HCT116 (cell line): ENCODE measurements around the gene PAH. TPM values are rescaled to one million over a fixed set of nuclear protein-coding genes. Genes with fewer than 3 reads are reported as not detected.

ENCODE experiments used
- ATAC-seq: fragments of 200-7000 bp; cut with Tn5 transposase; 2 replicates; pipeline ENCODE4 v1.9.1; 2020; ENCODE audit warnings: mild to moderate bottlenecking, moderate library complexity
- BruUV-seq: library from RNA; stranded (reverse); fragments of 400-500 nt; replicated peaks from 2 replicates; lab custom pipeline; 2021; lab: Mats Ljungman, UMichigan
- CTCF ChIA-PET: fragments of 300-600 bp; sonication (Branson Sonifier 250); formaldehyde crosslinking; loops from one replicate; lab custom pipeline; 2021; ENCODE audit warnings: antibody characterized with exemption; lab: Charles Lee
- POLR2A ChIA-PET: fragments of 300-600, 350-600 bp; sonication (Branson Sonifier 250); formaldehyde crosslinking; loops from one replicate; lab custom pipeline; 2021; ENCODE audit warnings: antibody characterized with exemption; lab: Charles Lee
- RAD21 ChIA-PET, 2 experiments: fragments of 300-600 bp; sonication (Branson Sonifier 250); formaldehyde crosslinking; loops; one replicate each; lab custom pipeline; 2023; ENCODE audit warnings: low total read pairs in 2 of 2; ENCODE audit not compliant: uncharacterized antibody in 2 of 2, unreplicated experiment in 2 of 2, low non-redundant PET in 1 of 2; lab: Charles Lee
- DNase-seq: peaks from one replicate; pipeline ENCODE4 v3.0.0-alpha.2; 2010; ENCODE audit warnings: low read depth, low spot score
- H2AFZ ChIP-seq: fragments of 200-600 bp; shearing (Covaris generic), sonication (generic); 2 replicates; pipeline ENCODE4 v1.6.1; 2017; ENCODE audit warnings: low read depth, mixed run types, mixed read lengths, antibody characterized with exemption, low read length; ENCODE audit not compliant: poor library complexity, severe bottlenecking
- H3K27ac ChIP-seq: 2 replicates; pipeline ENCODE4 v1.5.1; 2012; ENCODE audit warnings: low read depth, low read length
- H3K27me3 ChIP-seq: fragments of 200-600 bp; sonication (generic); 2 replicates; pipeline ENCODE4 v1.6.1; 2016; ENCODE audit warnings: mixed run types, low read length, mixed read lengths; ENCODE audit not compliant: insufficient read depth
- H3K36me3 ChIP-seq, 2 experiments: fragments of 200-500 bp in 1 of 2; fragments of 200-600 bp in 1 of 2; sonication (Bioruptor generic) in 1 of 2; sonication (generic) in 1 of 2; 2 replicates each; pipeline versions ENCODE4 v1.5.1 to v1.6.1; 2014 to 2016; ENCODE audit warnings: low read length in 2 of 2, inconsistent platforms in 1 of 2, mixed read lengths in 1 of 2, mixed run types in 1 of 2; ENCODE audit not compliant: insufficient read depth in 2 of 2, control insufficient read depth in 1 of 2
- H3K4me1 ChIP-seq, 2 experiments: fragments of 200-600 bp in 1 of 2; sonication (generic) in 1 of 2; 2 replicates each; pipeline versions ENCODE4 v1.5.1 to v1.6.1; 2012 to 2017; ENCODE audit warnings: low read length in 2 of 2, inconsistent platforms in 1 of 2, mild to moderate bottlenecking in 1 of 2, mixed read lengths in 1 of 2, mixed run types in 1 of 2, moderate library complexity in 1 of 2; ENCODE audit not compliant: insufficient read depth in 2 of 2, control insufficient read depth in 1 of 2
- H3K4me2 ChIP-seq: fragments of 200-600 bp; sonication (generic); 2 replicates; pipeline ENCODE4 v1.6.1; 2017; ENCODE audit warnings: mixed run types, low read length, mixed read lengths
- H3K4me3 ChIP-seq, 2 experiments: fragments of 200-600 bp in 1 of 2; sonication (generic) in 1 of 2; replicated peaks in 1 of 2; 2 replicates each; pipeline ENCODE4 v1.5.1; 2011 to 2016; ENCODE audit warnings: low read length in 2 of 2, control low read depth in 1 of 2, low read depth in 1 of 2, mild to moderate bottlenecking in 1 of 2, mixed read lengths in 1 of 2, mixed run types in 1 of 2
- H3K79me2 ChIP-seq: fragments of 200-600 bp; sonication (generic); 2 replicates; pipeline ENCODE4 v1.6.1; 2017; ENCODE audit warnings: mild to moderate bottlenecking, mixed run types, low read length, moderate library complexity, mixed read lengths; ENCODE audit not compliant: insufficient read depth
- H3K9ac ChIP-seq: fragments of 200-600 bp; sonication (generic); 2 replicates; pipeline ENCODE4 v1.6.1; 2016; ENCODE audit warnings: low read length, mixed read lengths
- H3K9me2 ChIP-seq: fragments of 200-600 bp; sonication (generic), shearing (Covaris generic); 2 replicates; pipeline ENCODE4 v1.6.1; 2017; ENCODE audit warnings: mixed run types, mild to moderate bottlenecking, moderate library complexity; ENCODE audit not compliant: insufficient read depth
- H3K9me3 ChIP-seq, 2 experiments: fragments of 200-500 bp in 1 of 2; fragments of 200-600 bp in 1 of 2; sonication (Bioruptor generic) in 1 of 2; sonication (generic) in 1 of 2; 2 replicates each; pipeline ENCODE4 v1.6.1; 2014 to 2017; ENCODE audit warnings: low read length in 2 of 2, mixed read lengths in 2 of 2, inconsistent platforms in 1 of 2, low read depth in 1 of 2, mild to moderate bottlenecking in 1 of 2, mixed run types in 1 of 2, moderate library complexity in 1 of 2; ENCODE audit not compliant: control insufficient read depth in 1 of 2, insufficient read depth in 1 of 2
- H4K20me1 ChIP-seq: fragments of 200-600 bp; sonication (generic), shearing (Covaris generic); 2 replicates; pipeline ENCODE4 v1.6.1; 2017; ENCODE audit warnings: mixed run types, mild to moderate bottlenecking, moderate library complexity; ENCODE audit not compliant: insufficient read depth
- CEBPB ChIP-seq: IDR thresholded peaks from 2 replicates; pipeline ENCODE4 v1.6.1; 2012; ENCODE audit warnings: low read depth
- EGR1 ChIP-seq: IDR thresholded peaks from 2 replicates; pipeline ENCODE4 v1.6.1; 2012; ENCODE audit warnings: low read depth
- ELF1 ChIP-seq: IDR thresholded peaks from 2 replicates; pipeline ENCODE4 v1.6.1; 2012; ENCODE audit warnings: low read depth, borderline replicate concordance
- EZH2 ChIP-seq: fragments of 200-600 bp; sonication (generic); IDR thresholded peaks from 2 replicates; pipeline ENCODE4 v1.6.1; 2017; ENCODE audit warnings: antibody characterized with exemption, mixed run types
- FOSL1 ChIP-seq: IDR thresholded peaks from 2 replicates; pipeline ENCODE4 v1.6.1; 2012; ENCODE audit warnings: low read depth
- JUND ChIP-seq: IDR thresholded peaks from 2 replicates; pipeline ENCODE4 v1.6.1; 2012
- POLR2A ChIP-seq: IDR thresholded peaks from 2 replicates; pipeline ENCODE4 v1.7.0; 2011; ENCODE audit warnings: borderline replicate concordance; ENCODE audit not compliant: insufficient read depth, insufficient read length; ENCODE audit errors: extremely low read depth
- POLR2AphosphoS5 ChIP-seq: IDR thresholded peaks from 2 replicates; pipeline ENCODE4 v1.6.1; 2011; ENCODE audit warnings: mild to moderate bottlenecking, low read depth, low read length, moderate library complexity
- RAD21 ChIP-seq: IDR thresholded peaks from 2 replicates; pipeline ENCODE4 v1.6.1; 2012; ENCODE audit warnings: low read depth, mild to moderate bottlenecking
- SIN3A ChIP-seq: IDR thresholded peaks from 2 replicates; pipeline ENCODE4 v1.6.1; 2012; ENCODE audit warnings: low read depth
- SP1 ChIP-seq: IDR thresholded peaks from 2 replicates; pipeline ENCODE4 v1.6.1; 2012; ENCODE audit warnings: low read depth
- SRF ChIP-seq: IDR thresholded peaks from 2 replicates; pipeline ENCODE4 v1.6.1; 2012; ENCODE audit warnings: low read depth
- YY1 ChIP-seq: IDR thresholded peaks from 2 replicates; pipeline ENCODE4 v1.6.1; 2011; ENCODE audit warnings: low read length, low read depth, moderate library complexity, mild to moderate bottlenecking; ENCODE audit not compliant: insufficient replicate concordance; ENCODE audit errors: extremely low read depth
- intact Hi-C: fragments of 100-400 bp; cut with micrococcal nuclease; formaldehyde crosslinking; loops from 2 replicates; pipeline ENCODE4 v1.10.0; 2022
- total RNA-seq: library from RNA; stranded (reverse); gene quantifications from one replicate; pipeline ENCODE4 v1.2.1, GENCODE V29; 2021; ENCODE audit not compliant: unreplicated experiment
- TF ChIP-seq, protein P1 (sequence below): IDR thresholded peaks from 2 replicates; pipeline ENCODE4 v1.6.1; 2012; ENCODE audit warnings: low read depth
- TF ChIP-seq, protein P2 (sequence below): IDR thresholded peaks from 2 replicates; pipeline ENCODE4 v1.6.1; 2012
- TF ChIP-seq, protein P3 (sequence below), 3 experiments: fragments of 200-600 bp in 1 of 3; sonication (generic) in 1 of 3; IDR thresholded peaks in 2 of 3; conservative IDR thresholded peaks in 1 of 3; 2 replicates each; pipeline ENCODE4 v1.5.1; 2012 to 2017; ENCODE audit warnings: low read depth in 2 of 3, low read length in 2 of 3, antibody characterized with exemption in 1 of 3, borderline replicate concordance in 1 of 3, control low read depth in 1 of 3, mild to moderate bottlenecking in 1 of 3, mixed read lengths in 1 of 3, mixed run types in 1 of 3, moderate library complexity in 1 of 3; ENCODE audit not compliant: insufficient read depth in 1 of 3

The PAH gene
- total RNA-seq, 1 experiment from 2014 or later = 2.8 TPM

DNA sequence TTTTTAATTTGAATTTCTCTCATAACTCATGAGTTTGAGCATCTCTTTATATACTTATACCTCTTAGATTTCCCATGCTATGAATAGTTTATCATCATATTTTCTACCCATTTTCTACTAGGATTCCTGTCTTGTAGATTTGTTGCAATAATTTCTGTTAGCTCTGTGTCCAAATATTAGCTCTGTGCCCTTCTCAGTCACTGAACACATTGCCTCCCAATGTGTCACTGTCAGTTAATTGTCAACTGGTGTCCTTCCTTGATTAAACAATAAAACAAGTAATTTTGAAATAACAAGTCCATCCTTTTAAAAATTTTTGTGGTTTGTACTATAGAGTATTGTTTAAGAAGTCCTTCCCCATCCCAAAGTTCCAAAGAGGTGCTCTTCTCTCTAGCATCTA is 4.2 kb upstream of the PAH start:
- POLR2A ChIA-PET = no interaction called here
- no peak for ATAC-seq
- BruUV-seq = no TSS peak

More for the DNA sequence above, 4.2 kb upstream of the PAH start:
- no peak overlapping the region for H3K4me2 ChIP-seq
- H4K20me1 ChIP-seq = no peaks in the 10 kb centered on the region
- TF ChIP-seq EGR1 (no peak), FOSL1 (no peak), SP1 (no peak), SIN3A (no peak), POLR2A (no peak), RAD21 (no peak), EZH2 (no peak), CEBPB (no peak), SRF (no peak), POLR2AphosphoS5 (no peak), ELF1 (no peak), YY1 (no peak), JUND (no peak)
- TF ChIP-seq, protein P1, sequence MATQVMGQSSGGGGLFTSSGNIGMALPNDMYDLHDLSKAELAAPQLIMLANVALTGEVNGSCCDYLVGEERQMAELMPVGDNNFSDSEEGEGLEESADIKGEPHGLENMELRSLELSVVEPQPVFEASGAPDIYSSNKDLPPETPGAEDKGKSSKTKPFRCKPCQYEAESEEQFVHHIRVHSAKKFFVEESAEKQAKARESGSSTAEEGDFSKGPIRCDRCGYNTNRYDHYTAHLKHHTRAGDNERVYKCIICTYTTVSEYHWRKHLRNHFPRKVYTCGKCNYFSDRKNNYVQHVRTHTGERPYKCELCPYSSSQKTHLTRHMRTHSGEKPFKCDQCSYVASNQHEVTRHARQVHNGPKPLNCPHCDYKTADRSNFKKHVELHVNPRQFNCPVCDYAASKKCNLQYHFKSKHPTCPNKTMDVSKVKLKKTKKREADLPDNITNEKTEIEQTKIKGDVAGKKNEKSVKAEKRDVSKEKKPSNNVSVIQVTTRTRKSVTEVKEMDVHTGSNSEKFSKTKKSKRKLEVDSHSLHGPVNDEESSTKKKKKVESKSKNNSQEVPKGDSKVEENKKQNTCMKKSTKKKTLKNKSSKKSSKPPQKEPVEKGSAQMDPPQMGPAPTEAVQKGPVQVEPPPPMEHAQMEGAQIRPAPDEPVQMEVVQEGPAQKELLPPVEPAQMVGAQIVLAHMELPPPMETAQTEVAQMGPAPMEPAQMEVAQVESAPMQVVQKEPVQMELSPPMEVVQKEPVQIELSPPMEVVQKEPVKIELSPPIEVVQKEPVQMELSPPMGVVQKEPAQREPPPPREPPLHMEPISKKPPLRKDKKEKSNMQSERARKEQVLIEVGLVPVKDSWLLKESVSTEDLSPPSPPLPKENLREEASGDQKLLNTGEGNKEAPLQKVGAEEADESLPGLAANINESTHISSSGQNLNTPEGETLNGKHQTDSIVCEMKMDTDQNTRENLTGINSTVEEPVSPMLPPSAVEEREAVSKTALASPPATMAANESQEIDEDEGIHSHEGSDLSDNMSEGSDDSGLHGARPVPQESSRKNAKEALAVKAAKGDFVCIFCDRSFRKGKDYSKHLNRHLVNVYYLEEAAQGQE = no peak
- TF ChIP-seq, protein P2, sequence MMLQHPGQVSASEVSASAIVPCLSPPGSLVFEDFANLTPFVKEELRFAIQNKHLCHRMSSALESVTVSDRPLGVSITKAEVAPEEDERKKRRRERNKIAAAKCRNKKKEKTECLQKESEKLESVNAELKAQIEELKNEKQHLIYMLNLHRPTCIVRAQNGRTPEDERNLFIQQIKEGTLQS = no peak
- TF ChIP-seq, protein P3, sequence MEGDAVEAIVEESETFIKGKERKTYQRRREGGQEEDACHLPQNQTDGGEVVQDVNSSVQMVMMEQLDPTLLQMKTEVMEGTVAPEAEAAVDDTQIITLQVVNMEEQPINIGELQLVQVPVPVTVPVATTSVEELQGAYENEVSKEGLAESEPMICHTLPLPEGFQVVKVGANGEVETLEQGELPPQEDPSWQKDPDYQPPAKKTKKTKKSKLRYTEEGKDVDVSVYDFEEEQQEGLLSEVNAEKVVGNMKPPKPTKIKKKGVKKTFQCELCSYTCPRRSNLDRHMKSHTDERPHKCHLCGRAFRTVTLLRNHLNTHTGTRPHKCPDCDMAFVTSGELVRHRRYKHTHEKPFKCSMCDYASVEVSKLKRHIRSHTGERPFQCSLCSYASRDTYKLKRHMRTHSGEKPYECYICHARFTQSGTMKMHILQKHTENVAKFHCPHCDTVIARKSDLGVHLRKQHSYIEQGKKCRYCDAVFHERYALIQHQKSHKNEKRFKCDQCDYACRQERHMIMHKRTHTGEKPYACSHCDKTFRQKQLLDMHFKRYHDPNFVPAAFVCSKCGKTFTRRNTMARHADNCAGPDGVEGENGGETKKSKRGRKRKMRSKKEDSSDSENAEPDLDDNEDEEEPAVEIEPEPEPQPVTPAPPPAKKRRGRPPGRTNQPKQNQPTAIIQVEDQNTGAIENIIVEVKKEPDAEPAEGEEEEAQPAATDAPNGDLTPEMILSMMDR (IDR thresholded peaks at IDR 0.05 in 2 of 3, conservative IDR thresholded peaks at IDR 0.05 in 1 of 3; ENCODE audit: borderline replicate concordance in 1 of 3, insufficient read depth in 1 of 3, low read depth in 2 of 3, low read length in 2 of 3) = no peak
- H3K27ac ChIP-seq = no peak overlapping the region
- H3K9me3 ChIP-seq = no peaks in the 10 kb centered on the region
- ChIA-PET RAD21 (no interaction called here), CTCF (no interaction called here)
- no peak overlapping the region for H3K9ac ChIP-seq
- no peaks in the 10 kb centered on the region for H3K9me2 ChIP-seq
- intact Hi-C loops = no loop called here
- H3K79me2 ChIP-seq = no peaks in the 10 kb centered on the region
- DNase-seq = no peak
- H3K36me3 ChIP-seq = no peaks in the 10 kb centered on the region
- peaks cover 0 to 11% of the 10 kb centered on the region in 2 experiments; a peak in 2 of 4 replicates for H3K4me1 ChIP-seq
- no peak overlapping the region for H2AFZ ChIP-seq
- H3K4me3 ChIP-seq = no peak overlapping the region
- peaks cover 25% of the 10 kb centered on the region for H3K27me3 ChIP-seq
